ENCODE data around the gene OR2T5.
"Not testable (repeated sequence)": the region's sequence is repeated elsewhere in the genome, so short reads cannot be mapped to it uniquely, and the experiment has no call there.

- not testable (repeated sequence) for TF ChIP-seq CTCF (conservative IDR thresholded peaks at IDR 0.05); EZH2 (IDR thresholded peaks at IDR 0.05; ENCODE audit: low read depth)
Measured at GRCh38 chr1:248445399-248445798, 43.0 kb upstream of the OR2T5 start, which contains the start of gene OR2T2.

All from PC-9 (cell line).